Activated effector memory CD4-positive, alpha-beta T cell treated with Interleukin-2 at 50 U/mL for 16 hours (primary cell): ENCODE results near the gene B3GALNT2.

Source experiments
- DNase-seq: peaks from one replicate; pipeline ENCODE4 v3.0.0-alpha.2; 2020

B3GALNT2 gene

GRCh38 chr1:235408503-235408960 lies 95.7 kb downstream of the B3GALNT2 start:
- no peak for DNase-seq

- DNase-seq = no peak
These were observed 96.8 kb downstream of the B3GALNT2 start for GRCh38 chr1:235407419-235407818.

GRCh38 chr1:235404190-235404589 lies 100.1 kb downstream of the B3GALNT2 start:
- no peak for DNase-seq

- DNase-seq = no peak
These were observed 100.7 kb downstream of the B3GALNT2 start for GRCh38 chr1:235403593-235403992.

GRCh38 chr1:235402457-235403200 lies 101.6 kb downstream of the B3GALNT2 start:
- no peak for DNase-seq

GRCh38 chr1:235401251-235401650 lies 103.0 kb downstream of the B3GALNT2 start:
- no peak for DNase-seq
